ENCODE data around the gene IL1RAPL2.
"Not testable (repeated sequence)": the region's sequence is repeated elsewhere in the genome, so short reads cannot be mapped to it uniquely, and the experiment has no call there.

IL1RAPL2 gene

DNA sequence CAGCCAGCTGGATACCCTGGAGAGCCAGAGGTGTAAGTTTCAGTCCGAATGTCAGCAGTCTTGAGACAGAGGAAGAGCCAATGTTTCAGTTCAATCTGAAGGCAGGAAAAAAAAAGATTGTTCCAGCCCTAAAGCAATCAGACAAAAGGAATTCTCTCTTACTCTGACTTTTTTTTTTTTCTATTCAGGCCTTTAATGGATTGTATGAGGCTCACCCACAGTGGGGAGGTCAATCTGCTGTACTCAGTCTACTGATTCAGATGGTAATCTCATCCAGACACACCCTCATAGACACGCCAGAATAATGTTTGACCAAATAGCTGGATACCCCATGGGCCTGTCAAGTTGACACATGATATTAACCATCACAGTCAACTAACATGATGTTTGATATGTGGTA is 602.6 kb downstream of the IL1RAPL2 start:
- DNase-seq (ENCODE audit: low read depth): no peak

DNA sequence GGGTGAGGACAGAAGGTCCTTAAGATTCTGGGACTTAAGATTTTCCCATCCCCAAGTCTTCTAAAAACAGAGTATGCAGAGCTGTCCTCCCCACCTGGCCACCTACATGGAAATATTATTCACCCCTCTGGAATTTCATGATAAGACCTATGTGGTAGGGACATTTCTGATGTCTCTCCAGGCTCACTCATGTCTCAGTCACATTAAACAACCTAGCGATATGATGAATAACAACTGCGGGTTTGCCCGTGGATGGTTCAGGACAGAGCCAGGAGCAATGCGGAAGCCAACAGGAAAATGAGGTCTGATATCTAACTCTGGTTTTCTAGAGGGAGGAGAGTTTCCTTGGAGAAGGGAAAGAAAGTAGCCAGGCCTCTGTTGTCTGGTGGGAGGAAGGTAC is 607.1 kb downstream of the IL1RAPL2 start:
- no peak for DNase-seq (ENCODE audit: low read depth)

DNA sequence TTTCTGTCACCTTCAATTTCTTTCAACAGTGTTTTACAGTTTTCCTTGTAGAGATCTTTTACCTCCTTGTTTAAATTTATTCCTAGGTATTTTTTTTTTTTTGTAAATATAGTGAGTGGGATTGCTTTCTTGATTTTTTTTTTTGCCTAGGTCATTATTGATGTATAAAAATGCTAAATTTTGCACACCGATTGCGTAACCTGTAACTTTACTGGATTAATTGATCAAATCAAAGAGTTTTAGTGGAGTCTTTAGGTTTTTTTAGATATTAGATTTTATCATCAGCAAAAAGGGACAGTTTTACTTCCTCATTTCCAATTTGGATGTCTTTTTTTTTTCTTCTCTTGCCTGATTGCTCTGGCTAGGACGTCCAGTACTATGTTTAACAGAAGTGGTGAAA is 613.6 kb downstream of the IL1RAPL2 start:
- DNase-seq (ENCODE audit: low read depth): no peak

DNA sequence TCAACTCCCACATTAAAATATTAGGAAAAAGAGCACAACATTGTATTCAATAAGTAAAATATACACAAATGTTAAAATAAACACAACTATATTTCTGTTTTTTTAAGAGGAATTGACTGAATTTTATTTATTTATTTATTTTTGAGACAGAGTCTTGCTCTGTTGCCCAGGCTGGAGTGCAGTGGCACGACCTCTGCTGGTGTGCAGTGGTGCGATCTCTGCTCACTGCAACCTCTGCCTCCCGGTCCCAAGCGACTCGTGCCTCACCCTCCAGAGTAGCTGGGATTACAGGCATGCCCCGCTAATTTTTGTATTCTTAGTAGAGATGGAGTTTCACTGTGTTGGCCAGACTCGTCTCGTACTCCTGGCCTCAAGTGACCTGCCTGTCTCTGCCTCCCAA is 623.1 kb downstream of the IL1RAPL2 start:
- DNase-seq (ENCODE audit: low read depth): no peak

DNA sequence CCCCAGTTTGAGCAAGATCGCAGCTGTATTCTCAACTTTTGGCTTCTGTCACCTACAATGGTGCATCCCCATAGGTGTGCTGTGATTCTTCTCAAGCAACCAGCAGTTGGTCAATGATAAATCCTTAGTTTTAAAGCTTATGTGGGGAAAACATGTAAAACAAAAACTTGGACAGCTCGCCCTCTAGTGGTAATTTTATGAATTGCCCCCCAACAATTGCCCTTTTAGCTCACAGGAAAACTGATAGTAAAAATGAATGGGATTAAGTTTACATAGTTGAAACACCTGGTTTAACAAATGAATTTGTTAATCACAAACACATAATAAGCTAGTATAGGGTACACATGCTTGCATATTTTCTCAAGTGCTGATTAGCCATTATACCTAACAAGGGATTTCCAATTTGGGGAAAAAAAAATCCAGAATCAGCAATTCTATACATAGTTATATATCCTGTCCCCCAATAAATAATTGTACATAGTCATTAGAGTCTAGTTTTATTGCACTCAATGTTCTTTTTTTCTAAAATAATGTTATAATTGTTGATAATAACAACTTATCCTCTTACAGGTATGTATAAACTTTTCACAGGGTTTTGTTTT is 624.4 kb downstream of the IL1RAPL2 start:
- no peak for DNase-seq (ENCODE audit: low read depth)

DNA sequence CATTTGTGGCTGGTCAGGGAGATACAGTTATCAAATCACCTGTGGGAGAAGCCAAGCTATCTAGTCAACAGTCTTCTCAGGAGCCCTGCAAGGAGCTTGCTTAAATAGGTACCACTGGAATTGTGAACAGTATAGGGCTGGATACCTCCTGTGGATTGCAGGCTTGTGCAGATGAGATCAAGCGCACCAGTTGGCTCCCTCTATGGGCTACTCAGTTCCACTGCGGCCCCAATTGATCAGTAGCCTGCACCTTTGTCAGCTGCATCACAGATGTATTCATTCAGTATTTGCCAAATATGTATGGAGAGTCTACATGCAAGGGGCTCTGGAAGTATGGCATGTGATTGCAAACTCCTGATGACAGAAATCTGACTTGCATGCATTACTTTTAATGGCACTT is 625.9 kb downstream of the IL1RAPL2 start:
- no peak for DNase-seq (ENCODE audit: low read depth)

DNA sequence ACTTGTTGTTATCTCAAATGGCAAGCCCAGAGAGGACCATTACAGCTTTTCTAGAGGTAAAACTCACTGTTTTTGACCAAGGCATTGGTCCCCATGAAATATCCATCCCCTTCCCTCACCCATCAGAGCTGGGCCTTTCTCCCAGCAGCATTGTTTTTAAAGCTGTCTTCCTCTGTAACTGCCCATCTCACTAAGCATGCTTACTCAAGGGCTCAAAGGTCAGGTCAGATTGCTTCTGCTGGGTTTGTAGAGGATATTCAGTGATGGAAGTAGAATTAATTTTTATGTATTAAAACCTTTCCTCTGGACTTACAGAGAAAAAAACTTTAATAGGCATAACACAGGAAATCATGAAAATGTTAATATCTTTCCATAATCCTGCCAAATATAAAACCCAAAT is 643.4 kb downstream of the IL1RAPL2 start:
- DNase-seq (ENCODE audit: low read depth): no peak

DNA sequence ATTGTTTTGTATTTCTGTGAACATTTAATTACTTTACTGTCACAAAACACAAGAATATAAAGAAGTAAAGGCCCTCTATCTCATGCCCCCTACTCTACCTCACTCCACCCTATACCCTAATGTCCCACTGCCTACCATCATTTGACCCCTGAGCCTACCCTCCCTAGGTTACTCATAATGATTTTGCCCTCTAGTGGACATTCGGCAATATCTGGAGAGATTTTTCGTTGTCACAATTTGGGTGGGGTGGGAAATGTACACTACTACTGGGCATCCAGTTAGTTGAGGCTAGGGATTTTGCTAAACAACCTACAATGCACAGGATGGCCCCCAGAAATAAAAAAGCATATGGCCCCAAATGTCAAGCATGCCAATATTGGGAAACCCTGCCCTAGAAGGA is 644.3 kb downstream of the IL1RAPL2 start:
- DNase-seq (ENCODE audit: low read depth): no peak

DNA sequence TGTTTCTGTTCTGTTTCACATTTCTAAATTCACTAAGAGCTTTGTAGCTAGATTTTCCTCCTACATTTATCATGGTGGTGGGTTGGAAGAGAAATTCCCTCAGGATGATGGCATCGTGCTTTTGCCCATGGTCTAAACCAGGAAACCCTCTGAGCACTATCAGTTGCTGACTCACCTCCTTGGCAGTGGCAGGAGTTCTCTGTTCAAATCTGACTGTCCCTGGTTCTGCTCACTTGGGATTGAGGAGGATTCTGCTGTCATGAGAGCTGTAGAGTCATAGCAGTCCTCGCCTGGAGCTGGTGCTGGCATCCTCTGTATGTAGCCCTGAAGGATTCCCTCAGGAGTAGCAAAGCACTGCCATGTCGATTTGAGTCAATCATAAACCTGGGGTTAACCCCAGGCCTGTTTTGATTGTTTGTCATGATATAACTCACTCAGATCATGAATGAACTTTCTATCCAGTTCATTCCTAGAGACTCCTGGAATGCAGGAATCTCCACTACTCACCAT is 645.1 kb downstream of the IL1RAPL2 start:
- DNase-seq (ENCODE audit: low read depth): no peak

DNA sequence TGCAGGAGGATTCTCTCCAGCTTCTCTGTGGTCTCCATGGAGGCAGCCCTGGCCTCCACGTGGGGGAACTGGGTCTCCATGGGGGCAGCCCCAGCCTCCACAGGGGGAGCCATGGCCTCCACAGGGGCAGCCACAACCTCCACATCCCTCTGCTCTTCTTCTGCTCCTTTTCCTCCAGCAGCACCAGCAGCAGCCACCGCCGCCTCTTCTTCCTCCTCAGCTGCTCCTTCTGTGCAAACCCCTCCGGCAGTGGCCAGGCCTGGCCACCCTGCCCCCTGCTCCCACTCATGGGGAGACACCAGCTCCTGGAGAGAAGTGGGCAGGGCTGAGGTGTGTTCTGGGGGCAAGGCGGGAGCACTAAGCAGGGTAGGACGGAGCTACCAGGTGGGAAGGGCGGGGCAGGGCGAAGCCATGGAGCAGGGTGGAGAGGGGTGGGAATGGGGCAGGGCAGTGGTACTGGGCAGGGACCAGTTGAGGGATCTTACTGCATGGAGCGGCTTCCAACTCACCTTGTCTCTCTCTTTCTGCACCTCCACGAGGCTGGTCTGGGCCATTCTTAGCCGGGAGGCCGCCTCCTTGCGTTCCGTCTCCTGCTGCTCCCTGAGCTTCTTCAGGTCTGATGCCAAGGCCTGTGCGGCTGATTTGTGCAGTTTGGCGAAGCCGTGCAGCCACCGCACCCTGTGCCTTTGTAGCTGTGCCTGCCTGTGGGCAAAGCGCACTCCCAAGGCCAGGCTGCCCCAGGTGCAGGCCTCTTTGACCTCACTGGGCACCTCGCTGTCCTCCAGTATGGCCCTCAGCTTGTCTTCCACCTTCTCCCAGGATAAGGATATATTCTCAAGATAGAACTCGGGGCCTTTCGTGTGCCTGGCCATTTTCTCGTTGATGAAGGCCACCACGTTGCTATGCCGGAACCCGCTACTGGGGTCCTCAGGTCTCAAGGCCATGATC is 653.7 kb downstream of the IL1RAPL2 start:
- DNase-seq (ENCODE audit: low read depth): no peak

DNA sequence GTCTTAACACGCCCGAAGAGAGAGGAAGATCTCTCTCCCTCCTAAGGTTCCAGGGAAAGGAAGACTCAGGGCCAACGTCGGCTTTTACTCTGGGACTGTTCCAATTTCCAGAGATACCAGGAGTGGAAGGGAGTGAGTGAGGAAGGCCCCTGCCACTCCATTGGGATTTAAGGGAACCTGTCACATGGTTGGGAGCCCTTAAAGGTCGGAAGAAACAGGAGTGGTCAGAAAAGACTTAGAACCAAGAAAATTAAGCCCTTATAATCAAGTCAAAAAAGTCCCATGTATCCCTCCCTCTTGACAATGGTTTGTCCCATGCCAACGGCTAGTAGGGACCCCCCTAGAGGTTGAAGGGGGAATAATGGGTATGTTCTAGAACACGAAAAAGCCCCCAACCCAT is 654.6 kb downstream of the IL1RAPL2 start, which contains the start of gene TEX13A:
TEX13A (minus strand) TSS at position 59 of the 400 bp plus-strand sequence. CDS start 297 bp downstream, outside the sequence.
- DNase-seq (ENCODE audit: low read depth): no peak

DNA sequence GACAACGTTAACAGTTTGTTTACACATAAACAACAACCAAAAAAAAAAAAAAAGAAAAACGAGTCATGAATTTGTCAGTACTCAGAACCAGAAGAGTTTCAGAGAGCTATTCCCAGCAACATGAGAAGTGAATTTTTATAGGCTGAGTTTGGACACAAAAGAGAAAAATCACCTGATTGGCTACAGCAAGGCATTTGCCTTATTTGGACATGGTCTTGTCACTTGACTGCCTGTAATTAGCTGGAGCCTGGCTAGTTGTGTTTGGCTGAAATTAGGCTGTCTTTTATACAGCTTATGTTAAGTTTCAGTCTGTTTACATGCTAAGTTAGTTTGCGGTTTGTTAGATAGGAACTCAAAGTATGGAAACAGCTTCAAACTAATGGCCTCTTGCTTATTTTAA is 655.4 kb downstream of the IL1RAPL2 start:
- DNase-seq (ENCODE audit: low read depth): no peak

DNA sequence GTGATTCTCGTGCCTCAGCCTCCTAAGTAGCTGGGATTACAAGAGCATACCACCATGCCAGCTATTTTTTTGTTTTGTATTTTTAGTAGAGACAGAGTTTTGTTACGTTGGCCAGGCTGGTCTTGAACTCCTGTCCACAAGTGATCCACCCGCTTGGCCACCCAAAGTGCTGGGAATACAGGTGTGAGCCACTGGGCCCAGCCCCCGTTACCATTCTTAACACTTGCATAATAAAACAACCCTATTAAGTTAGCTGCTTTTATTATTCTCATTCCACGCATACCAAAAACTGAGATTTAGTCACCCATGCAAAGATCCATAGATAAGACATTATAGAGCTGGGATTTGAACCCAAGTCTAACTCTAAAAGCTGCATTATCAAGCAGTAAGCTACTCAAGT is 660.5 kb downstream of the IL1RAPL2 start:
- no peak for DNase-seq (ENCODE audit: low read depth)

DNA sequence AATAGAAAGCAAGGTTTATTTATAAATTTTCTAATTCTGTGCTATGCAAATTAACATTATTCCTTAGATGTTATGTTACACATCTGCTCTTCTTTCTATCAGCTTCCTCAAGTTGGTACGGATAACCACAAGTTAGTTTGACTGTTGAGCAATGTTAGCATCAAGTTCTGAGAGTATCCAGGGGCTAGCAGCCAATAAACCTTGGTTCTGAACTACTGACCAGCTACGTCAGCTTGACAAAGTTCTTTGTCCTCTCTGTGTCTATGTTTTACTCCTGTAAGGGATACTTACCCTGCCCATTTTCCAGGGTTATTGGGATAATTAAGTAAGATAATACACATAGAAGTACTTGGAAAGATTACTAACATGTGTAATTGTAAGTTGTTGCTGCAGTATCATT is 662.6 kb downstream of the IL1RAPL2 start:
- no peak for DNase-seq (ENCODE audit: low read depth)

DNA sequence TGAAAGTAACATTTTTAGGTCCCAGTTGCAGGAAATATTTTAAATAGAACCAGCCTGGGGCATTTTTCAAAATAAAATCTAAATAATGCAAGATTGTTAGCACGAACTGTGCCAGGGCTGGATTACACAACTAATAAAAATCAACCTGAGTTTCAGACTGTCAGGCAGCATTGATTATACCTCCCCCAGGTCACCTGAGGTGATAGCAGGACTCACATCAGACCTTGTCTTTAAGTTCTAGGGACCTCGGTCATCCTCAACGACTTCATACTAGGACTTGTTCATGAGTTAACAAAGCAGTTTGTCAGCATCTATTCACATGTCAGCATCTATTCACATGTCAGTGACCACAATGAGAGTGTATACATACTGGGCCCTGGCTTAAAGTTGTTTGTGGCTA is 663.1 kb downstream of the IL1RAPL2 start:
- no peak for DNase-seq (ENCODE audit: low read depth)

DNA sequence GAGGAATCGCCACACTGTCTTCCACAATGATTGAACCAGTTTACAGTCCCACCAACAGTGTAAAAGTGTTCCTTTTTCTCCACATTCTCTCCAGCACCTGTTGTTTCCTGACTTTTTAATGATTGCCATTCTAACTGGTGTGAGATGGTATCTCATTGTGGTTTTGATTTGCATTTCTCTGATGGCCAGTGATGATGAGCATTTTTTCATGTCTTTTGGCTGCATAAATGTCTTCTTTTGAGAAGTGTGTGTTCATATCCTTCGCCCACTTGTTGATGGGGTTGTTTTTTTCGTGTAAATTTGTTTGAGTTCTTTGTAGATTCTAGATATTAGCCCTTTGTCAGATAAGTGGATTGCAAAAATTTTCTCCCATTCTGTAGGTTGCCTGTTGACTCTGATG is 671.4 kb downstream of the IL1RAPL2 start:
- DNase-seq (ENCODE audit: low read depth): not testable (repeated sequence)

DNA sequence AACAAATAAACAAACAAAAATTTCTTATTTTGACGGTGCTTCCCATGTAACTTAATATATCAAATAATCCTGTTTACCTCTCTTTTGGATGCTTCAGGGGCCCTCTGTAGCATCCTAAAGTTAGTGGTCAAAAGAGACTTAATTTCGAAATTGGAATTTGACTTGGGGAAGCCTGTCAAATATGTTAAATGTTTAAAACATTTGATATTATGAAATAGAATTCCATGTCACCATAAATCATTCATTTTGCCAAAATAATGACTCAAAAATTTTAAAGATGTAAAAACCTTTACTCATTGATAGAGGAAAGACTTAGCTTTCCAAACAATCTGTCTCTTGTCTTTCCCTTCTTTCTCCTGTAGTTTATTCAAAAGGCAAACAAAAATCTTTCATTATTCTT is 675.1 kb downstream of the IL1RAPL2 start:
- no peak for DNase-seq (ENCODE audit: low read depth)

DNA sequence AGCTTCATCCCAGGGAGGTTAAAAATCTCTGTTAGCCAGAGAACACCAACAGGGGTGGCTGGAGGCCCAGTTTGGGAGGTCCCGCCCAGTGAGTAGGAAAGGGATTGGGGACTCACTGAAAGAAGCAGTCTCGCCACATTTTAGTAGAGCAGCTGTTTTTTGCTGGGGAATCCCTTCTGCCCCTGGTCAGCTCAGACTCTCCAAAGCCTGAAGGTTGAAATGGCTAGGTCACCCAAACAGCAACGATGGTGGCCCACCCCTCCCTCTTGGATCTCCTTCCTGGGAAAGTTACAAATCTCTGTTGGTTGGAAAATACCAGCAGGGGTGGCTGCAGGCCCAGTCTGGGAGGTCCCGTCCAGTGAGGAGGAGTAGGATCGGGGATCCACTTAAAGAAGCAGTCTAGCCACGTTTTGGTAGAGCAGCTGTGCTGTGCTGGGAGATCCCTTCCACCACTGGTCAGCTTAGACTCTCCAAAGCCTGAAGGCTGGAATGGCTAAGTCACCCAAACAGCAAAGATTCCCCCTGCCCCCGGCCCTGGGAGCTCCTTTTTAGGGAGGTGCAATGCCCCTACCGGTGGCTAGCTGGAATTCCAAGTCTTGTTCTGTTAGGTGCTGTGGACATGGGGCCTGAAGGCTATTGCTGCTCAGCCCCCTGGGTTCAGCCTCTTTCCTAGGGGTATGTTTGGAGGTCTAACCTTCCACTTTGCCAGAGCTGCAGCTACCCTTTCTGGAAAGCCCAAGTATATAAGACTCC is 694.5 kb downstream of the IL1RAPL2 start:
- DNase-seq (ENCODE audit: low read depth): no peak

DNA sequence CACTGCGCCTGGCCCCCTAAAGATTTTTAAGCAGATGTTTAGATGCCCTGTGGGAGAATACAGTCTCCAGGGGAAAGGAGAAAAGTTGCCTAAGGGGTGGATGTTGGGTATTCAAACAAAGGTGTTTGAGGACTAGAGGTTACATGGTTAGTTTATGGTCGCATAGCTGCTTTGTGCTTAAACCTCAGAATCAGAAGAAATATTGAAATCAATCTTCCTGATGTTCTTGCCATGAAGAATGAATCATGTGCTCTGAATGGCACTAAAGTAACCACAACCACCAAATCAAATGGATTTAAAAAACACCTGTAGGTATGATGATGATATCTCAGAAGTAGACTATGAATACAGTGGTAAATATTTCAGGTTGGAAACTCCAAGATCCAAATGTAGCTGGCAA is 697.2 kb downstream of the IL1RAPL2 start:
- DNase-seq (ENCODE audit: low read depth): no peak

DNA sequence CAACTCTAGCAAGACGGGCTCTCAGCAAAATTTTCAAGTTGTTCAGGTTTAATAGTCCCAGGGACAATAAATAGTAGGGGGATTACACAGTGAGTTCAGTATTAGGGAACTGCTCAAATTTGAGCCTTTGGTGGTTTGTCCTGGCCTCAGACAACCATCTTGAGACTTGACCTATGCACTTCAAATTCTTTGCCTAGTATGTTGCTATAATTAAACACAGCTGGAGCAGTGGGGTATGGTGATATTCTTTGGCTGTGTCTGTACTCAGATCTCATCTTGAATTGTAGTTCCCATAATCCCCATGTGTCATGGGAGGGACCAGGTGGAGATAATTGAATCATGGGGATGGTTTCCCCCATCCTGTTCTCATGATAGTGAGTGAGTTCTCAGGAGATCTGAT is 697.8 kb downstream of the IL1RAPL2 start:
- no peak for DNase-seq (ENCODE audit: low read depth)

DNA sequence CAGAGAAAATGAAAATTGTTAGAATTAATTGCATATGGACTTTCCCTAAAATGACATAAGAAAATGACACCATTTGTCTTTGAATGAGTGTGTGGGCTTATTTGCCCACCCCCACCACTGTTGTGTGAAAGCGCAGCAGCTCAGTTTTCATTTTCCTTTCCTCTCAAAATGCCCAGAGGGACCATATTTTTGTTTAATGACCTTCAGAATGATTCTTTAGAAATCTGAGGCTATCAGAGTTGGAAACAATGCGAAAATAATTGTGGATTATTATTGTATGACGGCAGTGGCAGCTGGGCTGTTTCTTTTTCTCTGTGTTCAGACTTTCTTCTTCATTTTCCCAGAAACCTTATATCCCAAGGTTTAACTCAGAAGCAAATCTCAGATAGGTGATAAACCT is 699.1 kb downstream of the IL1RAPL2 start:
- no peak for DNase-seq (ENCODE audit: low read depth)

DNA sequence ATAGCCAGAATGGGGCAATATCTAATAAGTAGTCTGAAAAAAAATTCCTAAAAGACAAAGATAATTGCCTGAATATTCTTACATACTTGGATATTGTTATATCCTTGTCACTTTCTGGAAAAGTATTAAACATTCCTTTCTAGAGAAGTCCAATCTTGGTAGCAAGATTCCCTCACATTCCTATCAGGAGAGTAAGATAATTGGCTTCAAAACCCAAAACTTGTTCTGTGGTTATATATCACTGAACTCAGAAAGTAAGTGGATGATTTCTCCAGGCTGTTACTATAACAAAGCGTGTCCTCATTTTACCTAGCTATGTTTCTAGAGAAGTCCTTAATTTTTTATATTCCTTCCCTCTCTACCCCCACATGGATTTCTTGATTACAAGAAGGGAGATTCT is 700.5 kb downstream of the IL1RAPL2 start:
- no peak for DNase-seq (ENCODE audit: low read depth)

DNA sequence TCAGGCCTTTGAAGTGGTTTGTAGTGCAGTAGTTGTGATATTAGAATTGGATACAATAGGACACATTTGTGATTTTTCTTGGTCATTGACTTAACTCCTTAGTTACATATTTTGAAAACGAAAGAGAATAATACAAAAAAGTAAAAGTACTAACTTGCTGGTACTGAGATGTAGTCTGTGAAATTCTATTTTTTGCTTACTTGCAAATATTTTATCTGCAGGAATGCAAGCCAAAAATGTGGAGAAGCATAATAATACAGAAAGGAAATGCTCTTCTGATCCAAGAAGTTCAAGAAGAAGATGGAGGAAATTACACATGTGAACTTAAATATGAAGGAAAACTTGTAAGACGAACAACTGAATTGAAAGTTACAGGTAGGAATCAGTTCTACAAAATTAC is 701.2 kb downstream of the IL1RAPL2 start:
- no peak for DNase-seq (ENCODE audit: low read depth)

All from stimulated activated CD8-positive, alpha-beta memory T cell treated with anti-CD3 and anti-CD28 coated beads, Interleukin-12 subunit alpha, Interleukin-12 subunit beta, amount 100 ng/mL, for 4 hours (primary cell).